IPS DF 4.7 (cell line): ENCODE results near the gene ADD2.
"Not testable (repeated sequence)": the region's sequence is repeated elsewhere in the genome, so short reads cannot be mapped to it uniquely, and the experiment has no call there.

Source experiments
- DNase-seq: peaks from one replicate; pipeline ENCODE4 v3.0.0-alpha.2; 2013; ENCODE audit warnings: low spot score; ENCODE audit errors: extremely low read depth

Gene ADD2

DNA sequence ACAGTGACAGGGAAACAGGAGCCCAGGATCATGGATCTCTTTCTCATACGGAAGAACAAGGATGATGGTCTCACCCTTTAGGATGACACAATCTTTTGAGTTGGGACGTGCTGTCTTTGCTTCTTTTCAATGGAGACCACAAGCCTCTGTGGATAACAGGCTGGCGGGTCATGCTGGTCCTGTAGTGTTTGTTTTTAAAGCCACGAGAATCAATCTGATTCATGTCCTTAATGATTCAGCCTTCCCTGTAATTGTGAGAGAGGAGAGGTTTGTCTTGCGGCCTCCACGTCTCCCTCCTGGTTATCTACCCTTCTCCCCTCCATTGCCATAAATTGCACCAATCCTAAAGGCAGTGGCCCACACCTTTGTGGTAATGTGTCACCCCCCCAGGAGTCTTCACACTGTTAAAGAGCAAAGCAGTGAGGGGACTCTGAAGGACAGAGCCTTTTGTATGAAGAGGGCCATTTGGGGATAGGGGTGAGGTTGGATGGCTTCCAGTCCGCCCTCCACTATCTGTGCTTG lies 126.7 kb downstream of the ADD2 start:
- no peak for DNase-seq

DNA sequence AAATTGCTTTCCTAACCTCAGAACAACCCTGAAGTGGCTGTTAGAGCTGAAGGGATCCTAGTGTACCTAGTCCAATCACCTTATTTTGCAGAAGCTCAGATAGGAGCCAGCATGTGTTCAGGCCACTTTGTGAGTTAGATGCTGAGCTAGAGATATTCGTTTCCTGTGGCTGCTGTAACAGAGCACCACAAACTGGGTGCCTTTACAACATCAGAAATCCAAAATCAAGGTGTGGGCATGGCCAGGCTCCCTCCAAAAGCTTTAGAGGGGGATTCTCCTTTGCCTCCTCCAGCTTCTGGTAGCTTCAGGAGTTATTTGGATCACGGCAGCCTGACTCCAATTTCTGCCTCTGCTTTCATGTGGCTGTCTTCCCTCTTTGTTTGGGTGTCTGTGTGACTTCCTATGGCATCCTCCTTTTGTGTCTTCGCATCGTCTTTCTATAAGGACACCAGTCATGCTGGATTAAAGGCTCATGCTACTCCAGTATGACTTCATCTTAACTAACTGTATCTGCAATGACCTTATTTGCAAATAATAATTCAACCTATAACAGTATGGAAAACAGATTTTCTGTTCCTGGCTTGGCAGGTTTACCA lies 128.1 kb downstream of the ADD2 start:
- DNase-seq = no peak

- no peak for DNase-seq
Measured at GRCh38 chr2:70638561-70638960, 129.4 kb downstream of the ADD2 start.

- no peak for DNase-seq
Measured at GRCh38 chr2:70633508-70633907, 134.5 kb downstream of the ADD2 start.

GRCh38 chr2:70632966-70633365 lies 135.0 kb downstream of the ADD2 start:
- no peak for DNase-seq

- DNase-seq = no peak
Measured at GRCh38 chr2:70632388-70632787, 135.6 kb downstream of the ADD2 start.

- no peak for DNase-seq
Measured at GRCh38 chr2:70630761-70631160, 137.2 kb downstream of the ADD2 start.

DNA sequence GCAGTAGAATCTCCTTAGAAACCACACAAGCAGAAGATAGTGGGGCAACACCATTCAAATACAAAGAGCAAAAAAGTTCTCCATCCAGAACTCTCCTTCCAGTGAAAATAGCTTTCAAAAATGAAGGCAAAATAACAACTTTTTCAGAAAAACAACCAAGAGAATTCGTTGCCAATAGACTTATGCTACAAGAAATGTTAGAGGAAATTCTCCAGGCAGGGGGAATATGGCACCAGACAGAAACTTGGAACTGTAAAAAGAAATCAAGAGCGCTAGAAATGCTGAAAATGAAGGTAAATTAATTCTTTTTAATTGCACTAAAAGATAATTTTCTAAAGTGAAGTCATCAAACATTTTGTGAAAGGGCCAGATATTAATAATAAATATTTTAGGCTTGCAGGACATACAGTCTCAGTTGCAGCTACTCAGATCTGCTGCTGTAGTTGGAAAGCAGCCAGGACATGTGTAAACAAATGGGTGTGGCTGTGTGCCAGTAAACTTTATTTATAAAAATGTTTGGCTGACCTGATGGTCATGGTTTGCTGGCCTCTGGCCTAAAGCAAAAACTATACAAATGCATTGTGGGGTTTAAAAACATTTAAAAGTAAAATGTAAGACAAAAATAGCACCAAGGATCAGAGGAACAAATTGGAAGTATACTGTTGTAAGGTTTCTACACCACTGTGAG lies 140.6 kb downstream of the ADD2 start:
- DNase-seq = no peak

DNA sequence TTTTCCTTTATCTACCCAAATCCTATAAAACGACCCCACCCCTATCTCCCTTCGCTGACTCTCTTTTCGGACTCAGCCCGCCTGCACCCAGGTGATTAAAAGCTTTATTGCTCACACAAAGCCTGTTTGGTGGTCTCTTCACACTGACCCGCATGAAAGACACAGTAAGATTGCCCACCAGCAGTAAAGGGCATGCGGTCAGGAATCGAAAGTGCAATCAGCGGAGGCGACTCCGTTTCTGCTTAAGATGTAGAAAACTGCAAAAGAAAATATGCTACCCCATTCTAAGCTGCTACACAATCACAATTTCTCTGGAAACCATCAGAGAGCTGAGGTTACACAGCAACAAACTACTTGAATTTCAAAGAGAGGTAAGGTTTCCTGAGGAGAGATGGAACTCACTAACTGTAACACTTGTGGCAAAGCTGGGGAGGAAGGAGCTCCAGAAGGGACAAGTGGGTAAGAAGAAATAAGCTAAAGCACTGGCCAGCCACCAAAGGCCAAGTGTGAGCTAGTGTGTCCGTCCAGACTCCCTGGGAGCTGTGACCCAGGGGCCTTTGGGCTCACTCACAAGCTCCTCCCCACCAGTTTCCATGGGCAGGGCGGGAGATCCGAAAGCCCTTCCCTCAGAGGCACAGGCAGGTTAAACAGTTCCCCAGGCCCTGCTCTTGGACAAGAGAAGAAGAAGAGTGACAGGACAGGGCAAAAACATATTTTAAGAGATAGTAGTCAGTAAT lies 141.6 kb downstream of the ADD2 start:
- DNase-seq = no peak

DNA sequence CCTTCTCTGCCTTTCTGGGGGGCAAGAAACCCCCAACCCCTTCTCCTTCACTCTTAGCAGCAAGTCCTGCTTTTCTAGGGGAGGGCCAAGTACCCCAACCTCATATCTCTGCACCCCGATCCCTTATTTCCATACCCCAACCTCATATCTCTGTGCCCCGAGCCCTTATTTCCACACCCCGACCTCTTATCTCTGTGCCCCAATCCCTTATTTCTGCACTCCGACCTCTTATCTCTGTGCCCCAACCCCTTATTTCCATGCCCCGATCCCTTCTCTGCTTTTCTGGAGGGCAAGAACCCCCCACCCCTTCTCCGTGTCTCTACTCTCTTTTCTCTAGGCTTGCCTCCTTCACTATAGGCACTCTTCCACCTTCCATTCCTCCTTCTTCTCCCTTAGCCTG lies 146.5 kb downstream of the ADD2 start:
- DNase-seq = not testable (repeated sequence)

DNA sequence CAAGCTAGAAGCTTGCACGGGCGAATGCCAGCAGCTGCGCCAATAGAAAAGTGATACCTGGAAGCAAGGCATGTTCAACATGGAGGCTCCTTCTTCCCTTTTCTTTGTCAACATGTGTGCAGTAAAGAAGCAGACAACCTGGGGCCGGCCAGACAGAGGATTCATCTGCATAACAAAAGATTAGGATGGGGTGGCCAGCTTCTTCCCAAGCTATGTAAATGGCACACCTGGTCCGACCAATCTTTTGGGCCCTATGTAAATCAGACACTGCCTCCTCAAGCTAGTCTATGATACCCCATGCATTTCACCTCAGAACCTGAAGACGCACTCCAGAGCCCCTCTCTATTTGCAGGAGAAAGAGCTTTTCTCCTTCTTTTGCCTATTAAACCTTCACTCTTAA lies 148.0 kb downstream of the ADD2 start:
- DNase-seq = no peak

DNA sequence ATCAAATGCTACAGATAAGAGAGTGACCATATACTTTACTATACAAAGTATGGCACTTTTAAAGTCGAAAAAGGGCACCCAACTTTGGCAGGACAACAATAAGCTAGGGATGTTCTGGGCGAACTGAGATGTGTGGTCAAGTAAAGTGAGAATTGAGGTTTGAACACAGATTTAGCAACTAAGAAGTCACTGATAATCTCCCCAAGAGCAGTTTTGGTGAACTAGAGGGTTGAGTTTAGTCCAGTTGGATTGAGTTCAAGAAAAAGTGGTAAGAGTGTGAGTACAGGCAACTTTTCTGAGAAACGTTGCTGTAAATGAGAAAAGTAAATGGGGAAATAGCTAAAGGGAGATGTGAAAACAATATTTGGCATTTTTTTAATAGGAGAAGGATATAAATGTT lies 148.8 kb downstream of the ADD2 start:
- DNase-seq = no peak

DNA sequence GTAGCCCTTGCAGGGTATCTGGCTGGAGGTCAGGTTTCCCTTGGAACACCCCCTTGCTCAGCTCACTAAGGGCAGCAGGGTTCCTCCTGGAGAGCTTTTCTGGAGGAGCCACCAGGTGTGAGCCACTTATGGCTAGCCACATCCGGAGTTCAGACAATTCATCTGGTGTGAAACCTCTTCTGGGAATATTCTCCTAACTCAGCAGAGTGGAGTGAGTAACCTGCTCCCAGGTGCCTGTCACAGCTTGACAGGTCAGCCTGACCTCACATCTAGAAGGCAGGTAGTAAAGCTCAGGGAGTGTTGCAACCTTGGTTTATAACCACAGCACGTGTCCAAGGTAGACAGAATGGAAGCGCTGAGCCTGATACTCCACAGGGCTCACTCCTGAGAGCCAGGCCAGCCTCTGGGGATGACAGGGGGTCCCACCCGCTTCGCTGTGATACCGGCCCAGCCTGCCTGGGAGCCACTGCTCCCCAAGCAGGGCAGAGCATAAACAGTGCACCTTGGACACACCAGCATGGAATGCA lies 151.8 kb downstream of the ADD2 start:
- no peak for DNase-seq

GRCh38 chr2:70615222-70615621 lies 152.8 kb downstream of the ADD2 start:
- DNase-seq = no peak

- no peak for DNase-seq
Measured at GRCh38 chr2:70613521-70613920, 154.5 kb downstream of the ADD2 start.

- no peak for DNase-seq
Measured at GRCh38 chr2:70612574-70612973, 155.4 kb downstream of the ADD2 start.

GRCh38 chr2:70608373-70608772 lies 159.6 kb downstream of the ADD2 start:
- no peak for DNase-seq

DNA sequence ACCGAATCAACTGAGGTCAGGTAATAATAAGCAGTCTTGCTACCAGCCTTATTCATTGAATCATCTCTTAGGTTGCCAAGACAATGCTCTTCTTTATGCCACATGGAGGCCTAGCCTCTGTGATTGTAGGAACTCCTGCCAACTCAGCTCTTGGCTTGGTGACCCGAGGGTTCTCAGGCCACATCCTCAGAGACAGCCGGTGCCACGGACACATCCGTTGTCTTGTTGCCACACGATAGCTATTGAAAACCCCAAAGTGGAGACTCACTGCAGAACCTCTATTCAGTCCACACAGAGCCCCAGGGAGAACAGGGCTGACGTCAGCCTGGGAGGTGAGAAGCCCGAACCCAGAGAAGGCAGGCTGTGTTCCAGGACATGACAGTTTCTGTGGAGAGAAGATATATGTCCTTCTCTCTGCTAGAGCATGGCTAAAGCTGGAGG lies 160.9 kb downstream of the ADD2 start:
- DNase-seq = no peak
